LNCaP clone FGC (cell line): ENCODE data around the gene PUS1.

Experiments
- DNase-seq: peaks from one replicate; pipeline ENCODE4 v3.0.0-alpha.2; 2011; ENCODE audit warnings: low read depth
- H3K4me3 ChIP-seq: 2 replicates; pipeline ENCODE4 v1.5.1; 2011; ENCODE audit warnings: mild to moderate bottlenecking, low read depth, low read length, control low read depth
- TF ChIP-seq, protein P1 (sequence below): IDR thresholded peaks from 2 replicates; pipeline ENCODE4 v1.5.1; 2012; ENCODE audit warnings: mild to moderate bottlenecking; ENCODE audit not compliant: control insufficient read depth, insufficient read depth; ENCODE audit errors: extremely low read depth

The PUS1 gene

DNA sequence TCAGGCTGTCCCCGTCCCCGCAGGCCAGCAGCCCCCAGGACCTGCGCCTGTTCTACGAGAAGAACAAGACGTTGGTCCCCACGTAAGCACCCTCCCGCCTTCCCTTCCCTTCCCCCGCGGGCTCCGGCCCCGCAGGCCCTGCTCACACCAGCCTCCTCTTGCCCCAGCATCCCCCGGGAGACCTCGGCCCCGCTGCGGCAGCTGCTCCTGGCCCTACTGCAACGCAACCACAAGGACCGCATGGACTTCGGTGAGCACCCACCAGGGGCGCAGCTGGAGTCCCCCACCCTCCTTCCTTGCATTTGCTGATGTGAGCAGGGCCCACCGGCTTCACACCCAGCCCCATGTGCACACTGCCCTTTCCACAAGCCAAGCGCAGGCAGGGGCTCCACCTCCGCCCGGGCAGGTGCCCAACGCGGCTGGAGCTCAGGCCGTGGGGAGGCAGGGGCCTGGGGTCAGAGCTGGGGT is 19.3 kb upstream of the PUS1 start:
- TF ChIP-seq, protein P1, sequence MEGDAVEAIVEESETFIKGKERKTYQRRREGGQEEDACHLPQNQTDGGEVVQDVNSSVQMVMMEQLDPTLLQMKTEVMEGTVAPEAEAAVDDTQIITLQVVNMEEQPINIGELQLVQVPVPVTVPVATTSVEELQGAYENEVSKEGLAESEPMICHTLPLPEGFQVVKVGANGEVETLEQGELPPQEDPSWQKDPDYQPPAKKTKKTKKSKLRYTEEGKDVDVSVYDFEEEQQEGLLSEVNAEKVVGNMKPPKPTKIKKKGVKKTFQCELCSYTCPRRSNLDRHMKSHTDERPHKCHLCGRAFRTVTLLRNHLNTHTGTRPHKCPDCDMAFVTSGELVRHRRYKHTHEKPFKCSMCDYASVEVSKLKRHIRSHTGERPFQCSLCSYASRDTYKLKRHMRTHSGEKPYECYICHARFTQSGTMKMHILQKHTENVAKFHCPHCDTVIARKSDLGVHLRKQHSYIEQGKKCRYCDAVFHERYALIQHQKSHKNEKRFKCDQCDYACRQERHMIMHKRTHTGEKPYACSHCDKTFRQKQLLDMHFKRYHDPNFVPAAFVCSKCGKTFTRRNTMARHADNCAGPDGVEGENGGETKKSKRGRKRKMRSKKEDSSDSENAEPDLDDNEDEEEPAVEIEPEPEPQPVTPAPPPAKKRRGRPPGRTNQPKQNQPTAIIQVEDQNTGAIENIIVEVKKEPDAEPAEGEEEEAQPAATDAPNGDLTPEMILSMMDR, result no peak
- DNase-seq, result no peak
- no peak overlapping the region for H3K4me3 ChIP-seq

DNA sequence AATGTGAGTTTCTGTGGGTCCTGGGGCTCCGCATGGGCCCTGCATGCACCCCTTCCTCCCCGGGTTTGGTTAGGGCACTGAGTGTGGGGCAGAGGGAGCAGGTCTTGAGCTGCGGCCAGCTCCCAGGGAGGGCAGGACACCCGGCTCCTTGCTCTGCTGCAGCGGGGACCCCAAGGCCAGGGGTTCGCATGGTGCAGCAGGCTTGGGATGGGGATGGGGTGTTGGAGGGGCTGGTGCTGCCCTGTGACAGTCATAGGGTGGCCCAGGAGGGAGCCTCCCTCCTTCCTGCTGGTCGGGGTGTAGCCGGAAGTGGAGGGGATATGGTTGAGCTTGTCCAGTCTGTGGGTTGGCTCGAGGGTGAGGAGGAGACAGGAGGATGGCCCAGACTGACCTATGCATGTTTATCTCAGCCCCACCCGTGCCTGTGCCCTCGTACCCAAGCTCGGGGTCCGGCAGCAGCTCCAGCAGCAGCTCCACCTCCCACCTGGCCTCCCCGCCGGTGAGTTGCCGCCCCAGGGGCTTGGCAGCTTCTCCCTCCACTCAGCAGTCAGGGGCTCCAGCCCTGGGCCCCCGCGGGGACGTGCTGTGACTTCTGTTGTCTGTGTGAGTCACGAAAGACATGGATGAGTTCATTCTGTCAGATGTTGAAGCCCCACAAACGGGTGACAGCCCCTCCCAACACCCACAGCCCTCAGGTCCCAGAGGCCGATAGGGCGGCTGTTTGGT is 18.6 kb upstream of the PUS1 start:
- H3K4me3 ChIP-seq, result no peak overlapping the region
- TF ChIP-seq, protein P1, result no peak
- no peak for DNase-seq

DNA sequence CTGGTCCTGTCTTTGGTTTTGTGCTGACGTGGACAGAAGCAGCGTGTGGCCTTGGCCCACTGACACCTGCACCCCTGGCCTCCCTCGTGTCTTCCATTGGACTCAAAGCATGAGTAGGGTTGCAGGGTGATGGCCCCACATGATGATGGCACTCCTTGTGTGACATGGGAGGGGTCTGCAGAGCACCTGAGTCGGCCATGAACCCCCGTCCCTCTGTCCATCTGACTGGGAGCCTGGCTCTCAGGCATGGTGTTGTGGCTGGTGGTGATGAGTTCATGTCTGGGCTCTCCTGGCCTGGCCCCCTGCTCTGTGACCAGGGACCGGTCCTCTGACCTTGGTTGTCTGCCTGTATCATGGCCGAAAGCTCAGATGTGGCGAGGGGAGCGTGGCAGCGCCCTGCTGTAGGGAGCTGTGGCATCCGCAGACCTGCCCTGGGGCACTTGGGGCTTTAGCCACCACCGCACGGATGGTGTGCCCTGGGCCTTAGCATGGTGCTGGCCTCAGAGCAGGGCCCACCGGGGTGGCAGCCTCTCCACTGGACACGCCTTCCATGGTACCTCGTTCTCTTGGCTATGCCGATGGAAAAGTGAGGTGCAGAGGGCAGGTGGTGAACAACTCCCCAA is 17.9 kb upstream of the PUS1 start:
- DNase-seq, result no peak
- TF ChIP-seq, protein P1, result no peak
- no peak overlapping the region for H3K4me3 ChIP-seq

DNA sequence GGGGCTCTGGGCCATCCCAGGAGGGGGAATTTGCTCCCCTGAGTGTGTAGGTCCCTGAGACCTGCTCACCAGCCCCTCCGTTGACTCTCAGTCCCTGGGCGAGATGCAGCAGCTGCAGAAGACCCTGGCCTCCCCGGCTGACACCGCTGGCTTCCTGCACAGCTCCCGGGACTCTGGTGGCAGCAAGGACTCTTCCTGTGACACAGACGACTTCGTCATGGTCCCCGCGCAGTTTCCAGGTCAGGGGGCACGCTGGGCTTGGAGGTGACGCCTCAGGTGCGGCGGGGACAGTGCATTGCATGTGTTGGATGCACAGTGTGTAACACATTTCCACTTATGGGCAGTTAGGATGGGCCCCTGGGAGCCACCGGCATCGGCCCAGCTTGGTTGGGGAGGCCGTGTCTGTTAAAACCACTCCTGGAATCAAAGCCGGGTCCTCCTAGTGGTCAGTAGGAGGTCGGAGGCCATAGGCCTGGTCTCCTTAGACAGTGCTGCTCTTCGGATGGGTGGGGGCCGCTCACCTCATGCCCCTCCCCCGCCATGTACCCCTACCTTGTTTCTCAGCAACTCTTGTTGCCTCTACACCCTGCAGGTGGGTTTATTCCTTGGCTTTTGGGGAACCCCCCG is 17.1 kb upstream of the PUS1 start:
- H3K4me3 ChIP-seq, result no peak overlapping the region
- TF ChIP-seq, protein P1, result no peak
- no peak for DNase-seq

DNA sequence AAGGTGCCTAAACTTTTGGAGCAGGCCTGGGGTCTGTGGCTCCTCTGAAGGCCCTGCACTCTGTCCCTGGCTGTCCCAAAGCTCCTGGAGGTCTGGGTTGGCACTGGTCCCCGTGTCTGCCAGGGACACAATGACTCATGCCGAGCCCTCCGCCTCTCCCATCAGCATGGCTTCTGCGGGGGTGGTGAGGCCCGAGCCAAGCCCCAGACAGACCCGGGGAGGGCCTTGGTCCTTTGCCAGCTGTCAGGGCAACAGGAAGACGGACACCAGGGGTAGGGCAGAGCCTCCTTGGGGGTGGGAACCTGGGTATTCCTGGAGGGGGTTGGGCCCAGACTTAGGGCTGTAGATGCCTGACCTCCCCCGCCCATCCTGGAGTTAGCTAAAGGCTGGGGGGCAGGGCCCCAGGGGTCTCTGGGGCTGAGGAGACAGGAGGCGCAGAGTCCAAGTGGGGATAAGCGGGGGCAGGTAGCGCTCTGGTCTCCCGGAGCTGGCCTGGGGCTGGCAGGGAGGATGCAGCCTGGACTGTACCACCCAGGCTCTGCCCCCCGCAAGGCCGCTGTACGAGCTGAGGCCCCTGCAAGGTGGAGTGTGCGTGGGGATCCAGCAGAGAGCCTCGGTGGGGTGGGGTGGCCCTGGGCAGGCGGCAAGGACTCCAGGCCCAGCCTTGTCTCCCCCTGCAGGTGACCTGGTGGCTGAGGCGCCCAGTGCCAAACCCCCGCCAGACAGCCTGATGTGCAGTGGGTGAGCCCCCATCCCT is 16.4 kb upstream of the PUS1 start:
- TF ChIP-seq, protein P1, result no peak
- H3K4me3 ChIP-seq, result no peak overlapping the region
- no peak for DNase-seq

DNA sequence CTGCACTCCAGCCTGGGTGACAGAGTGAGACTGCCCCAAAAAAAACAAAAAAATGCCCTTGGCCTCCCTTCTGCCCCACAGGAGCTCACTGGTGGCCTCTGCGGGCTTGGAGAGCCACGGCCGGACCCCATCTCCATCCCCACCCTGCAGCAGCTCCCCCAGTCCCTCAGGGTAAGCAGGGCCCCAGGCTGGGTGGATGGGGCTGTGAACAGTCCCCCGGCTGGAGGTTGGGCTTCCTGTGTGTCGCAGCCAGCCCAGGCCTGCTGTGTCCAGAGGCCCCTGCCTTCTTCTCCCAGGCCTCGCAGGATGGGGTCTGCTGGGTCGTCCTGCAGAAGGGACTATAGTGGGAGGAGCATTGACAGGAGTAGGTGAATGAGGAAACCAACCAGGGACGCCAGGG is 15.4 kb upstream of the PUS1 start:
- TF ChIP-seq, protein P1, result no peak
- no peak for DNase-seq
- H3K4me3 ChIP-seq, result no peak overlapping the region
